ENCODE data around the gene WDR72. TPM values are rescaled to one million over a fixed set of nuclear protein-coding genes. Genes with fewer than 3 reads are reported as not detected.

The WDR72 gene
- polyA plus RNA-seq, 1 of the 3 experiments (the other 2 are of a cell fraction): 0.02 TPM

DNA sequence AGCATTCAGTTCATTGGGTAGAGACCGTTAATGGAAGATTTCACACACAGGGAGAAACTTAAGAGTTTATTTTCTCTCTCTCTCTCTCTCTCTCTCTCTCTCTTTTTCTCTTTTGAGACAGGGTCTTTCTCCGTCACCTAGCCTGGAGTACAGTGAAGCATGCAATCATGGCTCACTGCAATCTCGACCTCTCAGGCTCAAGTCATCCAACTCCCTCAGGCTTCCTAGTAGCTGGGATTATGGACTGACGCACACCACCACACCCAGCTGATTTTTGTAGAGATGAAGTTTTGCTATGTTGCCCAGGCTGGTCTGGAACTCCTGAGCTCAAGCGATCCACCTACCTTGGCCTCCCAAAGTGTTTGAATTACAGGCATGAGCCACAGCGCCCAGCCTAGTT lies 1.6 kb downstream of the WDR72 start:
- Histone ChIP-seq H3K27ac (ENCODE audit: low read depth in 2 of 2, low read length in 1 of 2) (no peak overlapping the region), H3K4me3 (ENCODE audit: low read depth in 2 of 2, low read length in 1 of 2) (no peak overlapping the region), H2AFZ (ENCODE audit: low read depth) (no peak overlapping the region), H3F3A (replicated peaks; ENCODE audit: insufficient read depth) (no peaks in the 10 kb centered on the region), H3K27me3 (ENCODE audit: insufficient read depth) (no peaks in the 10 kb centered on the region; the same call in 1 of the 2 replicates), H3K9ac (no peak overlapping the region), H3K79me2 (ENCODE audit: insufficient read depth) (no peaks in the 10 kb centered on the region), H3K36me3 (replicated peaks in 1 of 2; ENCODE audit: control insufficient read depth in 1 of 2, insufficient read depth in 2 of 2, low read length in 1 of 2) (no peaks in the 10 kb centered on the region), H4K20me1 (ENCODE audit: insufficient read depth) (no peaks in the 10 kb centered on the region), H3K4me2 (no peak overlapping the region), H3K9me3 (no peaks in the 10 kb centered on the region), H3K9me2 (no peaks in the 10 kb centered on the region), H3K4me1 (ENCODE audit: control insufficient read depth in 1 of 2, insufficient read depth in 2 of 2, low read depth in 1 of 2, low read length in 1 of 2) (no peaks in the 10 kb centered on the region)
- no peak for DNase-seq
- TF ChIP-seq EZH2phosphoT487 (IDR thresholded peaks at IDR 0.05; ENCODE audit: borderline replicate concordance, low read depth) (no peak), GATA2 (CRISPR knock-in tag; IDR thresholded peaks at IDR 0.05) (no peak), POLR2AphosphoS5 (IDR thresholded peaks at IDR 0.05; ENCODE audit: low read depth, low read length) (no peak), YY1 (IDR thresholded peaks at IDR 0.05; ENCODE audit: low read depth) (no peak), FOSL2 (IDR thresholded peaks at IDR 0.05; ENCODE audit: borderline replicate concordance, low read depth) (no peak), MXI1 (IDR thresholded peaks at IDR 0.05; ENCODE audit: low read depth, low read length) (no peak), EP300 (IDR thresholded peaks at IDR 0.05; ENCODE audit: borderline replicate concordance in 1 of 2, low read depth in 1 of 2, low read length in 1 of 2) (no peak), NFIC (IDR thresholded peaks at IDR 0.05; ENCODE audit: borderline replicate concordance) (no peak), SMC3 (IDR thresholded peaks at IDR 0.05; ENCODE audit: low read depth, low read length) (no peak)
- TF ChIP-seq, protein P1, sequence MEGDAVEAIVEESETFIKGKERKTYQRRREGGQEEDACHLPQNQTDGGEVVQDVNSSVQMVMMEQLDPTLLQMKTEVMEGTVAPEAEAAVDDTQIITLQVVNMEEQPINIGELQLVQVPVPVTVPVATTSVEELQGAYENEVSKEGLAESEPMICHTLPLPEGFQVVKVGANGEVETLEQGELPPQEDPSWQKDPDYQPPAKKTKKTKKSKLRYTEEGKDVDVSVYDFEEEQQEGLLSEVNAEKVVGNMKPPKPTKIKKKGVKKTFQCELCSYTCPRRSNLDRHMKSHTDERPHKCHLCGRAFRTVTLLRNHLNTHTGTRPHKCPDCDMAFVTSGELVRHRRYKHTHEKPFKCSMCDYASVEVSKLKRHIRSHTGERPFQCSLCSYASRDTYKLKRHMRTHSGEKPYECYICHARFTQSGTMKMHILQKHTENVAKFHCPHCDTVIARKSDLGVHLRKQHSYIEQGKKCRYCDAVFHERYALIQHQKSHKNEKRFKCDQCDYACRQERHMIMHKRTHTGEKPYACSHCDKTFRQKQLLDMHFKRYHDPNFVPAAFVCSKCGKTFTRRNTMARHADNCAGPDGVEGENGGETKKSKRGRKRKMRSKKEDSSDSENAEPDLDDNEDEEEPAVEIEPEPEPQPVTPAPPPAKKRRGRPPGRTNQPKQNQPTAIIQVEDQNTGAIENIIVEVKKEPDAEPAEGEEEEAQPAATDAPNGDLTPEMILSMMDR (IDR thresholded peaks at IDR 0.05): no peak
- TF ChIP-seq, protein P2, sequence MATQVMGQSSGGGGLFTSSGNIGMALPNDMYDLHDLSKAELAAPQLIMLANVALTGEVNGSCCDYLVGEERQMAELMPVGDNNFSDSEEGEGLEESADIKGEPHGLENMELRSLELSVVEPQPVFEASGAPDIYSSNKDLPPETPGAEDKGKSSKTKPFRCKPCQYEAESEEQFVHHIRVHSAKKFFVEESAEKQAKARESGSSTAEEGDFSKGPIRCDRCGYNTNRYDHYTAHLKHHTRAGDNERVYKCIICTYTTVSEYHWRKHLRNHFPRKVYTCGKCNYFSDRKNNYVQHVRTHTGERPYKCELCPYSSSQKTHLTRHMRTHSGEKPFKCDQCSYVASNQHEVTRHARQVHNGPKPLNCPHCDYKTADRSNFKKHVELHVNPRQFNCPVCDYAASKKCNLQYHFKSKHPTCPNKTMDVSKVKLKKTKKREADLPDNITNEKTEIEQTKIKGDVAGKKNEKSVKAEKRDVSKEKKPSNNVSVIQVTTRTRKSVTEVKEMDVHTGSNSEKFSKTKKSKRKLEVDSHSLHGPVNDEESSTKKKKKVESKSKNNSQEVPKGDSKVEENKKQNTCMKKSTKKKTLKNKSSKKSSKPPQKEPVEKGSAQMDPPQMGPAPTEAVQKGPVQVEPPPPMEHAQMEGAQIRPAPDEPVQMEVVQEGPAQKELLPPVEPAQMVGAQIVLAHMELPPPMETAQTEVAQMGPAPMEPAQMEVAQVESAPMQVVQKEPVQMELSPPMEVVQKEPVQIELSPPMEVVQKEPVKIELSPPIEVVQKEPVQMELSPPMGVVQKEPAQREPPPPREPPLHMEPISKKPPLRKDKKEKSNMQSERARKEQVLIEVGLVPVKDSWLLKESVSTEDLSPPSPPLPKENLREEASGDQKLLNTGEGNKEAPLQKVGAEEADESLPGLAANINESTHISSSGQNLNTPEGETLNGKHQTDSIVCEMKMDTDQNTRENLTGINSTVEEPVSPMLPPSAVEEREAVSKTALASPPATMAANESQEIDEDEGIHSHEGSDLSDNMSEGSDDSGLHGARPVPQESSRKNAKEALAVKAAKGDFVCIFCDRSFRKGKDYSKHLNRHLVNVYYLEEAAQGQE (IDR thresholded peaks at IDR 0.05; ENCODE audit: low read depth, low read length): no peak
- ChIA-PET CTCF (no interaction called here), POLR2A (no interaction called here)
- 33% methylated on average over 6 of the region's 6 CpGs for WGBS (ENCODE audit: low lambda C conversion rate)

DNA sequence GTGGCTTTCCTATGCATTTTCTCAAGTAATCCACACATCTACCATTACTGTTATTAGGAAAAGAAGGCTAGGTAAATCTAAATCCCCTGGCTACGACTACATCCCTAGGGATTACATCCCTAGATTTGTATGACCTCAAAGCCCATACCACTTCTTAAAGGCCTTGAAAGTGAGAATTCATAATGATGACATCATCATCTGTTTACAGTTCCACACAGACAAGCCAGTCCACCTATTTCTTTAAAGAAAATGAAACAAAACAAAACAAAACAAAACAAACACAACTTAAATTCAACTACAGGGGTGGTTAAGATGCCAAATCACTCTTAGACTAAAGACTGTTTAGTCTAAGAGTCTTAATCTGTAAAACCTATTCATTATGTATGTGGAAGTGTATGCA lies 5.7 kb downstream of the WDR72 start:
- no peak for DNase-seq
- Histone ChIP-seq H3K9me2 (no peaks in the 10 kb centered on the region), H3K4me2 (no peak overlapping the region), H3K27me3 (ENCODE audit: insufficient read depth) (no peaks in the 10 kb centered on the region), H3K9ac (no peak overlapping the region), H3K9me3 (no peaks in the 10 kb centered on the region), H3K4me1 (ENCODE audit: control insufficient read depth in 1 of 2, insufficient read depth in 2 of 2, low read depth in 1 of 2, low read length in 1 of 2) (no peaks in the 10 kb centered on the region), H3K27ac (ENCODE audit: low read depth in 2 of 2, low read length in 1 of 2) (no peak overlapping the region), H3K36me3 (replicated peaks in 1 of 2; ENCODE audit: control insufficient read depth in 1 of 2, insufficient read depth in 2 of 2, low read length in 1 of 2) (no peaks in the 10 kb centered on the region), H2AFZ (ENCODE audit: low read depth) (no peak overlapping the region), H3F3A (replicated peaks; ENCODE audit: insufficient read depth) (no peaks in the 10 kb centered on the region), H3K79me2 (ENCODE audit: insufficient read depth) (no peaks in the 10 kb centered on the region), H3K4me3 (ENCODE audit: low read depth in 2 of 2, low read length in 1 of 2) (no peak overlapping the region), H4K20me1 (ENCODE audit: insufficient read depth) (no peaks in the 10 kb centered on the region)
- POLR2A ChIA-PET: no interaction called here
- WGBS (ENCODE audit: low lambda C conversion rate): 6% methylated on average over 1 of the region's 1 CpG
- CTCF ChIA-PET: no interaction called here
- TF ChIP-seq FOSL2 (IDR thresholded peaks at IDR 0.05; ENCODE audit: borderline replicate concordance, low read depth): no peak
- TF ChIP-seq MXI1 (IDR thresholded peaks at IDR 0.05; ENCODE audit: low read depth, low read length): no peak
- TF ChIP-seq, protein P3, sequence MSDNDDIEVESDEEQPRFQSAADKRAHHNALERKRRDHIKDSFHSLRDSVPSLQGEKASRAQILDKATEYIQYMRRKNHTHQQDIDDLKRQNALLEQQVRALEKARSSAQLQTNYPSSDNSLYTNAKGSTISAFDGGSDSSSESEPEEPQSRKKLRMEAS (IDR thresholded peaks at IDR 0.05; ENCODE audit: low read depth): no peak
- TF ChIP-seq RAD21 (IDR thresholded peaks at IDR 0.05; ENCODE audit: low read length): no peak
- TF ChIP-seq MEF2A (IDR thresholded peaks at IDR 0.05; ENCODE audit: borderline replicate concordance, low read depth): no peak
- TF ChIP-seq RXRA (IDR thresholded peaks at IDR 0.05; ENCODE audit: borderline replicate concordance, low read depth): no peak
- TF ChIP-seq TCF12 (IDR thresholded peaks at IDR 0.05): no peak
- TF ChIP-seq, protein P4, sequence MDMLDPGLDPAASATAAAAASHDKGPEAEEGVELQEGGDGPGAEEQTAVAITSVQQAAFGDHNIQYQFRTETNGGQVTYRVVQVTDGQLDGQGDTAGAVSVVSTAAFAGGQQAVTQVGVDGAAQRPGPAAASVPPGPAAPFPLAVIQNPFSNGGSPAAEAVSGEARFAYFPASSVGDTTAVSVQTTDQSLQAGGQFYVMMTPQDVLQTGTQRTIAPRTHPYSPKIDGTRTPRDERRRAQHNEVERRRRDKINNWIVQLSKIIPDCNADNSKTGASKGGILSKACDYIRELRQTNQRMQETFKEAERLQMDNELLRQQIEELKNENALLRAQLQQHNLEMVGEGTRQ (IDR thresholded peaks at IDR 0.05; ENCODE audit: borderline replicate concordance, low read depth, low read length): no peak
- TF ChIP-seq JUND (IDR thresholded peaks at IDR 0.05): no peak
- TF ChIP-seq TEAD4 (IDR thresholded peaks at IDR 0.05; ENCODE audit: borderline replicate concordance, insufficient read depth): no peak
- no peak for TF ChIP-seq SIN3A (IDR thresholded peaks at IDR 0.05; ENCODE audit: borderline replicate concordance, low read depth, low read length)
- TF ChIP-seq NFIC (IDR thresholded peaks at IDR 0.05; ENCODE audit: borderline replicate concordance): no peak
- no peak for TF ChIP-seq SMC3 (IDR thresholded peaks at IDR 0.05; ENCODE audit: low read depth, low read length)
- TF ChIP-seq, protein P5, sequence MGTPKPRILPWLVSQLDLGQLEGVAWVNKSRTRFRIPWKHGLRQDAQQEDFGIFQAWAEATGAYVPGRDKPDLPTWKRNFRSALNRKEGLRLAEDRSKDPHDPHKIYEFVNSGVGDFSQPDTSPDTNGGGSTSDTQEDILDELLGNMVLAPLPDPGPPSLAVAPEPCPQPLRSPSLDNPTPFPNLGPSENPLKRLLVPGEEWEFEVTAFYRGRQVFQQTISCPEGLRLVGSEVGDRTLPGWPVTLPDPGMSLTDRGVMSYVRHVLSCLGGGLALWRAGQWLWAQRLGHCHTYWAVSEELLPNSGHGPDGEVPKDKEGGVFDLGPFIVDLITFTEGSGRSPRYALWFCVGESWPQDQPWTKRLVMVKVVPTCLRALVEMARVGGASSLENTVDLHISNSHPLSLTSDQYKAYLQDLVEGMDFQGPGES (IDR thresholded peaks at IDR 0.05; ENCODE audit: low read depth, low read length): no peak
- no peak for TF ChIP-seq RFX5 (IDR thresholded peaks at IDR 0.05; ENCODE audit: low read length)
